Right lobe of liver (tissue), 4 donors: ENCODE results near the gene EIF4G3.

Experiments
- CTCF ChIP-seq, 4 donors: fragments of 200-600 bp in 3 of 4; fragments of 450-650 bp in 1 of 4; IDR thresholded peaks; one replicate each; pipeline versions ENCODE4 v1.5.1 to v1.8.0; 2016 to 2022; ENCODE audit warnings: antibody characterized with exemption in 4 of 4, mild to moderate bottlenecking in 2 of 4
- POLR2A ChIP-seq: fragments of 450-650 bp; IDR thresholded peaks from one replicate; pipeline ENCODE4 v1.6.1; 2017; ENCODE audit warnings: antibody characterized with exemption, mild to moderate bottlenecking
- donor health status: DM: no; HTN: no; CAD: no.
- donor health status: DM: no; HTN: no; CAD: no.
- donor health status: DM: no; HTN: yes; CAD: no.

DNA sequence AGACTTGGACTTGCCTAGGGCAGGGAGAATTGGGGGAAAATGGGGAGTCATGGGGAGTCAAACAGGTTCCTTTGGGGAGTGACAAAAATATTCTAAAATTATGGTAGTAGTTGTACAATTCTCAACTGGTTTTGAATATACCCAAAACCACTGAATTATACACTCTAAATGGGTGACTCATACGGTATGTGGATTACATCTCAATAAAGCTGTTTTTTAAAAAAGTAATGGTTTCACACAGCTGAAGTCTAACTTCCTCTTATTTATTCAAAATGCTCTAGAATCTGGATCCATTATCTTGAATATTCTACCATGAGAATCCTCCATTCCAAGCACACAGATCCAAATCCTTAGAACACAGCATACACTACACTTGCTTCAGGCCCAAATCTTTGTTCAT is 11.1 kb downstream of the EIF4G3 start:
- no peak for TF ChIP-seq CTCF (IDR thresholded peaks at IDR 0.05)
- TF ChIP-seq POLR2A: no peak
